Vagina (tissue), 2 donors: ENCODE data around the gene DDX17.

Experiments
- POLR2AphosphoS5 ChIP-seq, 2 donors: sonication (generic); formaldehyde crosslinking; IDR thresholded peaks; one replicate each; pipeline ENCODE4 v1.9.0; 2017; ENCODE audit warnings: antibody characterized with exemption in 2 of 2, mild to moderate bottlenecking in 2 of 2, low read depth in 1 of 2; ENCODE audit not compliant: insufficient read depth in 1 of 2
- TF ChIP-seq, protein P1 (sequence below), 3 experiments: fragments of 450-650 bp in 2 of 3; fragments of 200-600 bp in 1 of 3; sonication (generic) in 1 of 3; IDR thresholded peaks; one replicate each; pipeline ENCODE4 v1.5.1; 2017 to 2019; ENCODE audit warnings: antibody characterized with exemption in 3 of 3, mild to moderate bottlenecking in 2 of 3, moderate library complexity in 2 of 3

DNA sequence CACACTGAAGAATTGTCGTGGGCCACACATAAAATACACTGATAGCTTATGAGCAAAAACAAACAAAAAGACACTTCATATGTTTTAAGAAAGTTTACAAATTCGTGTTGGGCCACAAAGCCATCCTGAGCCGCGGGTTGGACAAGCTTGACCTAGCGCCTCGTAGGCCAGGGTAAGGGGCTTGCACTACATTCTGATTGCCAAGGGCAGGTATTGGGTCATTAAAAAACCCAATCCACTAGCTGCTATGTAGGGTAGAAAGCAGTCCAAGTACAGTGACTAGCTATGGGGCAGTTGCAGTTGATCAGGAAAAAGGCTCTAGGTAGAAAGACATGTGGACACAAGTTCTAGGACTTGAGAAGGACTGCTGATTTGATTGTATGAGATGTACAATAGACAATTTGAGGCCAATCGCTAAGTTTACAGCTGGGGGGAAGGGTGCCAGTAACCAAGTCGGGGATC lies 24.2 kb downstream of the DDX17 start:
- TF ChIP-seq, protein P1, sequence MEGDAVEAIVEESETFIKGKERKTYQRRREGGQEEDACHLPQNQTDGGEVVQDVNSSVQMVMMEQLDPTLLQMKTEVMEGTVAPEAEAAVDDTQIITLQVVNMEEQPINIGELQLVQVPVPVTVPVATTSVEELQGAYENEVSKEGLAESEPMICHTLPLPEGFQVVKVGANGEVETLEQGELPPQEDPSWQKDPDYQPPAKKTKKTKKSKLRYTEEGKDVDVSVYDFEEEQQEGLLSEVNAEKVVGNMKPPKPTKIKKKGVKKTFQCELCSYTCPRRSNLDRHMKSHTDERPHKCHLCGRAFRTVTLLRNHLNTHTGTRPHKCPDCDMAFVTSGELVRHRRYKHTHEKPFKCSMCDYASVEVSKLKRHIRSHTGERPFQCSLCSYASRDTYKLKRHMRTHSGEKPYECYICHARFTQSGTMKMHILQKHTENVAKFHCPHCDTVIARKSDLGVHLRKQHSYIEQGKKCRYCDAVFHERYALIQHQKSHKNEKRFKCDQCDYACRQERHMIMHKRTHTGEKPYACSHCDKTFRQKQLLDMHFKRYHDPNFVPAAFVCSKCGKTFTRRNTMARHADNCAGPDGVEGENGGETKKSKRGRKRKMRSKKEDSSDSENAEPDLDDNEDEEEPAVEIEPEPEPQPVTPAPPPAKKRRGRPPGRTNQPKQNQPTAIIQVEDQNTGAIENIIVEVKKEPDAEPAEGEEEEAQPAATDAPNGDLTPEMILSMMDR (IDR thresholded peaks at IDR 0.05), result no peak
- no peak for TF ChIP-seq POLR2AphosphoS5 (IDR thresholded peaks at IDR 0.05; ENCODE audit: insufficient read depth in 1 of 2, low read depth in 1 of 2)
